Measurements from ENCODE around the gene PLD1.

The PLD1 gene

GRCh38 chr3:171684221-171684620 lies 126.1 kb downstream of the PLD1 start:
- no peaks in the 10 kb centered on the region for H3K36me3 ChIP-seq (ENCODE audit: control insufficient read depth in 2 of 2, insufficient read depth in 1 of 2, low read length in 2 of 2)
- no peak overlapping the region for H3K4me3 ChIP-seq (ENCODE audit: low read depth, low read length)
- ChIA-PET CTCF (no interaction called here), POLR2A (no interaction called here)
- H3K27ac ChIP-seq (ENCODE audit: extremely low read depth, low read depth, low read length), result no peak overlapping the region
- H3K4me1 ChIP-seq (ENCODE audit: control insufficient read depth, insufficient read depth, low read length), result peaks cover 4% of the 10 kb centered on the region; the same call in 1 of the 2 replicates
- H3K9me3 ChIP-seq (ENCODE audit: control insufficient read depth, insufficient read depth, low read depth, low read length), result no peaks in the 10 kb centered on the region
- no peak for TF ChIP-seq ZNF366 (tag by site-specific recombination; conservative IDR thresholded peaks at IDR 0.05)
- TF ChIP-seq ZNF174 (tag by site-specific recombination; IDR thresholded peaks at IDR 0.05), result no peak
- TF ChIP-seq TCF7L2 (IDR thresholded peaks at IDR 0.05; ENCODE audit: borderline replicate concordance, low read depth, low read length), result no peak
- no peak for TF ChIP-seq GLI2 (tag by site-specific recombination; IDR thresholded peaks at IDR 0.05; ENCODE audit: borderline replicate concordance, low read depth)
- no peak for TF ChIP-seq ZNF132 (tag by site-specific recombination; IDR thresholded peaks at IDR 0.05; ENCODE audit: borderline replicate concordance)
- no peak for TF ChIP-seq ZNF558 (tag by site-specific recombination; IDR thresholded peaks at IDR 0.05)
- no peak for TF ChIP-seq SCRT1 (tag by site-specific recombination; IDR thresholded peaks at IDR 0.05; ENCODE audit: borderline replicate concordance)
- no peak for TF ChIP-seq ZNF391 (tag by site-specific recombination; IDR thresholded peaks at IDR 0.05; ENCODE audit: borderline replicate concordance, low read depth)
- TF ChIP-seq ZNF433 (tag by site-specific recombination; IDR thresholded peaks at IDR 0.05; ENCODE audit: low read depth), result no peak

- ChIA-PET CTCF (interaction anchor here (0.8 kb wide), 1 partner anchor 106 kb away, joined by 3 read pairs; no protein-coding TSS in a partner anchor), POLR2A (no interaction called here)
- Histone ChIP-seq H3K36me3 (ENCODE audit: control insufficient read depth in 2 of 2, insufficient read depth in 1 of 2, low read length in 2 of 2) (no peaks in the 10 kb centered on the region), H3K9me3 (ENCODE audit: control insufficient read depth, insufficient read depth, low read depth, low read length) (no peaks in the 10 kb centered on the region), H3K4me3 (ENCODE audit: low read depth, low read length) (no peak overlapping the region), H3K27ac (ENCODE audit: extremely low read depth, low read depth, low read length) (no peak overlapping the region), H3K4me1 (ENCODE audit: control insufficient read depth, insufficient read depth, low read length) (peaks cover 4% of the 10 kb centered on the region; the same call in 1 of the 2 replicates)
- TF ChIP-seq ZNF449 (tag by site-specific recombination; IDR thresholded peaks at IDR 0.05) (no peak), ZNF791 (tag by site-specific recombination; IDR thresholded peaks at IDR 0.05) (no peak), ZNF350 (tag by site-specific recombination; IDR thresholded peaks at IDR 0.05) (no peak), ZNF837 (tag by site-specific recombination; IDR thresholded peaks at IDR 0.05) (no peak), ZIC2 (tag by site-specific recombination; IDR thresholded peaks at IDR 0.05) (no peak), ZNF488 (tag by site-specific recombination; IDR thresholded peaks at IDR 0.05) (no peak), PRDM1 (tag by site-specific recombination; IDR thresholded peaks at IDR 0.05) (no peak), PRDM10 (tag by site-specific recombination; IDR thresholded peaks at IDR 0.05) (no peak), MEIS1 (CRISPR knock-in tag; IDR thresholded peaks at IDR 0.05; ENCODE audit: borderline replicate concordance) (no peak), GLI2 (tag by site-specific recombination; IDR thresholded peaks at IDR 0.05; ENCODE audit: borderline replicate concordance, low read depth) (no peak), ZNF26 (tag by site-specific recombination; IDR thresholded peaks at IDR 0.05) (no peak)
Observed at GRCh38 chr3:171682743-171683142, 127.5 kb downstream of the PLD1 start.

Measured in HEK293 (cell line).